ENCODE data around the gene NCF1.
"Not testable (repeated sequence)": the region's sequence is repeated elsewhere in the genome, so short reads cannot be mapped to it uniquely, and the experiment has no call there.

The NCF1 gene

GRCh38 chr7:74773760-74774750, at the start of gene NCF1:
Gene NCF1, plus strand, starts transcription at chr7:74774011. Its CDS starts 21 bp downstream, at chr7:74774032.
- not testable (repeated sequence) for H3K9me3 ChIP-seq (ENCODE audit: control insufficient read depth, insufficient read depth, low read length); H3K36me3 ChIP-seq (ENCODE audit: control insufficient read depth, insufficient read depth, low read length); H3K4me3 ChIP-seq (ENCODE audit: low read depth, low read length); H3K27ac ChIP-seq (ENCODE audit: low read depth, low read length); H3K27me3 ChIP-seq (ENCODE audit: control insufficient read depth, insufficient read depth, low read length); H3K9ac ChIP-seq (ENCODE audit: low read depth, low read length); H3K4me1 ChIP-seq (ENCODE audit: control insufficient read depth, insufficient read depth, low read length)

GRCh38 chr7:74725840-74726239, 48.0 kb upstream of the NCF1 start:
- H3K36me3 ChIP-seq (ENCODE audit: control insufficient read depth, insufficient read depth, low read length) = peaks cover 49% of the 10 kb centered on the region

DNA sequence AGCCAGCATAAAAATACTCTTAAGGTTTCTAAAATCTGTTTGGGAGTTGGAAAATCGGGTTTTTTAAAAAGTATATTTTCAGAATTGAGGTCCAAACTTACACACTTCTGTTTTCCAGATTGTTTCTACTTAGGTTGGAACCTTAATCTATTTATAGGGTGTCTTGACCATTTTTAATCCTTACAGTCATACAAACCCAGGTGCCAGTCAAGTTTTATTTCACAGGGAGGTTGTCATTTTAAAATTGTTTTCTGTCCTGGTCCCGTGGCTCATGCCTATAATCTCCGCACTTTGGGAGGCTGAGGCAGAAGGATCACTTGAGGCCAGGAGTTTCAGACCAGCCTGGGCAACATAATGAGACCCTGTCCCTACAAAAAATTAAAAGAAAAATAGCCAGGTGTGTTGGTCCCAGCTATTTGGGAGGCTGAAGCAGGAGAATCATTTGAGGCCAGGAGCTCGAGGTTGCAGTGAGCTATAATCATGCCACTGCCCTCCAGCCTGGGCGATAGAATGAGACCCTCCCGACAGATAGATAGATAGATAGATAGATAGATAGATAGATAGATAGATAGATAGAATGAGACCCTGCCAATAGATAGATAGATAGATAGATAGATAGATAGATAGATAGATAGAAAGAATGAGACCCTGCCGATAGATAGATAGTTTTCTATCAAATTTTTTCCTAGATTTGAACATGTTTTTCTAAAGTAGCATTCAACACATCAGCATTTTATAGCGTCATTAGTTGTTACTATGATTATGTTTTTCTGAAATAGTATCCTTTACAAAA, 47.3 kb upstream of the NCF1 start:
- Histone ChIP-seq H3K27me3 (ENCODE audit: control insufficient read depth, insufficient read depth, low read length) (no peaks in the 10 kb centered on the region), H3K4me1 (ENCODE audit: control insufficient read depth, insufficient read depth, low read length) (no peaks in the 10 kb centered on the region), H3K36me3 (ENCODE audit: control insufficient read depth, insufficient read depth, low read length) (peaks cover 42% of the 10 kb centered on the region), H3K9ac (ENCODE audit: low read depth, low read length) (no peak overlapping the region), H3K9me3 (ENCODE audit: control insufficient read depth, insufficient read depth, low read length) (no peaks in the 10 kb centered on the region), H3K4me3 (ENCODE audit: low read depth, low read length) (no peak overlapping the region), H3K27ac (ENCODE audit: low read depth, low read length) (no peak overlapping the region)

More at GRCh38 chr7:74725840-74726239, 48.0 kb upstream of the NCF1 start:
- Histone ChIP-seq H3K27me3 (ENCODE audit: control insufficient read depth, insufficient read depth, low read length) (no peaks in the 10 kb centered on the region), H3K9ac (ENCODE audit: low read depth, low read length) (no peak overlapping the region), H3K9me3 (ENCODE audit: control insufficient read depth, insufficient read depth, low read length) (no peaks in the 10 kb centered on the region), H3K27ac (ENCODE audit: low read depth, low read length) (no peak overlapping the region), H3K4me1 (ENCODE audit: control insufficient read depth, insufficient read depth, low read length) (no peaks in the 10 kb centered on the region), H3K4me3 (ENCODE audit: low read depth, low read length) (no peak overlapping the region)

DNA sequence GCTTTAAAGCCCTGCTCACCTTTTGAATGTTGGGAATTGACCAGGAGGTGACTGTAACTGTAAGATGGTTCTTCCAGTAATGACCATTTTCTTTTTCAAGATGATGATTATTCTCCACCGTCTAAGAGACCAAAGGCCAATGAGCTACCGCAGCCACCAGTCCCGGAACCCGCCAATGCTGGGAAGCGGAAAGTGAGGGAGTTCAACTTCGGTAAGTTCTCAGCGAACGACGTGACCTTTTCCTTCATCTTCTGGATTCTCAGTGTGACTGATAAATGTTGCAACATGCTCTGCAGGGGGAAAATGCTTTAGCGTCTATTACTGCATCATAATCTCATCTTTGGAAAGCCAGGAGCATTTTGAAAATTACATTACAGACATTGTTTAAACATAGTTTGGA, 45.1 kb upstream of the NCF1 start:
- not testable (repeated sequence) for H3K27ac ChIP-seq (ENCODE audit: low read depth, low read length); H3K27me3 ChIP-seq (ENCODE audit: control insufficient read depth, insufficient read depth, low read length); H3K4me1 ChIP-seq (ENCODE audit: control insufficient read depth, insufficient read depth, low read length); H3K4me3 ChIP-seq (ENCODE audit: low read depth, low read length); H3K9ac ChIP-seq (ENCODE audit: low read depth, low read length); H3K9me3 ChIP-seq (ENCODE audit: control insufficient read depth, insufficient read depth, low read length)
- peaks cover 27% of the 10 kb centered on the region for H3K36me3 ChIP-seq (ENCODE audit: control insufficient read depth, insufficient read depth, low read length)

DNA sequence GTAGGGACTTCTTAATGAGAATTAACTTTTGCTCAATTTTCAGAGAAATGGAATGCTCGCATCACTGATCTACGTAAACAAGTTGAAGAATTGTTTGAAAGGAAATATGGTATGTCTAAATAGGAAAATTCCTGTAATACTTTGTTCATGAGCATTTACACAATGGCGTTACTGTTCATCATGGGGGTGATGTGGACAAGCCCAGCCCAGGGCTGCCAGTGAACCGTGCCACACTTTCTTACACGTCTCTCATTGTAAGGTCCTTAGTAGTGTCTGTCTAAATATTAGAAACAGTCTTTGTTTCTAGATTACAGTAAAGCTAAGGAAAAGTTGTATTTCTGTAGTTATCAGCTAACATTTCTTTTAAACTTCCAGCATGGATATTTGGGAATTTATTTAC, 43.6 kb upstream of the NCF1 start:
- H3K27ac ChIP-seq (ENCODE audit: low read depth, low read length); H3K27me3 ChIP-seq (ENCODE audit: control insufficient read depth, insufficient read depth, low read length); H3K4me3 ChIP-seq (ENCODE audit: low read depth, low read length); H3K4me1 ChIP-seq (ENCODE audit: control insufficient read depth, insufficient read depth, low read length); H3K9ac ChIP-seq (ENCODE audit: low read depth, low read length); H3K9me3 ChIP-seq (ENCODE audit: control insufficient read depth, insufficient read depth, low read length): not testable (repeated sequence)
- H3K36me3 ChIP-seq (ENCODE audit: control insufficient read depth, insufficient read depth, low read length) = peaks cover 17% of the 10 kb centered on the region

- not testable (repeated sequence) for H3K9me3 ChIP-seq (ENCODE audit: control insufficient read depth, insufficient read depth, low read length); H3K4me1 ChIP-seq (ENCODE audit: control insufficient read depth, insufficient read depth, low read length); H3K27me3 ChIP-seq (ENCODE audit: control insufficient read depth, insufficient read depth, low read length); H3K27ac ChIP-seq (ENCODE audit: low read depth, low read length); H3K9ac ChIP-seq (ENCODE audit: low read depth, low read length); H3K36me3 ChIP-seq (ENCODE audit: control insufficient read depth, insufficient read depth, low read length); H3K4me3 ChIP-seq (ENCODE audit: low read depth, low read length)
Measured at GRCh38 chr7:74739974-74740703, 33.7 kb upstream of the NCF1 start.

GRCh38 chr7:74743936-74744557, 29.8 kb upstream of the NCF1 start:
- not testable (repeated sequence) for H3K27me3 ChIP-seq (ENCODE audit: control insufficient read depth, insufficient read depth, low read length); H3K9me3 ChIP-seq (ENCODE audit: control insufficient read depth, insufficient read depth, low read length); H3K4me1 ChIP-seq (ENCODE audit: control insufficient read depth, insufficient read depth, low read length); H3K27ac ChIP-seq (ENCODE audit: low read depth, low read length); H3K9ac ChIP-seq (ENCODE audit: low read depth, low read length); H3K4me3 ChIP-seq (ENCODE audit: low read depth, low read length); H3K36me3 ChIP-seq (ENCODE audit: control insufficient read depth, insufficient read depth, low read length)

DNA sequence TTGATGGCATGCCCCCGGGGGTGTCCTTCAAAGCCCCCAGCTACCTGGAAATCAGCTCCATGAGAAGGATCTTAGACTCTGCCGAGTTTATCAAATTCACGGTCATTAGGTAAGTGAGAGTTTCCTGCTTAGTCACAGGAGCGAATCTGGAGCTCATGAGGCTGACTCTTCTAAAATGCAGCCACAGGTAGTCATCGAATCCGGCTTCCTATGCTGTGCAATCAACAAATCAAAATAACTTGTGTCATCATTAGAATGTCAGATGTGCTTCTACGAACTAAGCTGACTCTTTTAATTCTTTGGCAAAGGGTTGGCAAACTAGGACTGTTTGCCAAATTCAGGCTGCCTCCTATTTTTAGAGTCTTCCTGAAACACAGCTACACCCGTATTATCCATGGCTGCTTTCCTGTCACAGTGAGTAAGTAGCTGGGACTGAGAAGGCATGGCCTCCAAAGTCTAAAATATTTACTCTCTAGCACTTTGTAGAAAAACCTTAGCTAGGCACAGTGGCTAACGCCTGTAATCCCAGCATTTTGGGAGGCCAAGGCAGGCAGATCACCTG, 19.8 kb upstream of the NCF1 start:
- not testable (repeated sequence) for H3K4me3 ChIP-seq (ENCODE audit: low read depth, low read length); H3K36me3 ChIP-seq (ENCODE audit: control insufficient read depth, insufficient read depth, low read length); H3K27me3 ChIP-seq (ENCODE audit: control insufficient read depth, insufficient read depth, low read length); H3K4me1 ChIP-seq (ENCODE audit: control insufficient read depth, insufficient read depth, low read length); H3K9ac ChIP-seq (ENCODE audit: low read depth, low read length); H3K27ac ChIP-seq (ENCODE audit: low read depth, low read length); H3K9me3 ChIP-seq (ENCODE audit: control insufficient read depth, insufficient read depth, low read length)

DNA sequence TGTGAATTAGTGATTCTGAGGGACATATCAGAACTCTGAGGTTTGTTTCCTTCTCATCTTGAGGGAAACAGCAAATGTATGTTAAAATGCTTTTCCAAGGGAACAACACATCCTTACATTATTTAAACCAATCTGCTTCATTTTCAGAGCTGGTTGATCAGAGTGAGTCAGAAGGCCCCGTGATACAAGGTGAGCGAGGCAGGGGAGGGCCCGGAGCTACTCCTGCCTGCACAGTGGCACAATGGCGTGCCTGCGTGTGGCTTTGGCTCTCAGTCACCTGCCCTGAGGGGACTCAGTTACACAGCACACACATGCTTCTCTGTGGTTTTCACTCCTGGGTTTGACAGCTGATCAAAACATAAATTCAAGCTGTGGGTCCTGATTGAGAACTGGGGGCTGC, 17.1 kb upstream of the NCF1 start:
- H3K27ac ChIP-seq (ENCODE audit: low read depth, low read length); H3K36me3 ChIP-seq (ENCODE audit: control insufficient read depth, insufficient read depth, low read length); H3K4me1 ChIP-seq (ENCODE audit: control insufficient read depth, insufficient read depth, low read length); H3K27me3 ChIP-seq (ENCODE audit: control insufficient read depth, insufficient read depth, low read length); H3K4me3 ChIP-seq (ENCODE audit: low read depth, low read length); H3K9ac ChIP-seq (ENCODE audit: low read depth, low read length); H3K9me3 ChIP-seq (ENCODE audit: control insufficient read depth, insufficient read depth, low read length): not testable (repeated sequence)

- not testable (repeated sequence) for H3K36me3 ChIP-seq (ENCODE audit: control insufficient read depth, insufficient read depth, low read length); H3K4me3 ChIP-seq (ENCODE audit: low read depth, low read length); H3K4me1 ChIP-seq (ENCODE audit: control insufficient read depth, insufficient read depth, low read length); H3K27me3 ChIP-seq (ENCODE audit: control insufficient read depth, insufficient read depth, low read length); H3K9ac ChIP-seq (ENCODE audit: low read depth, low read length); H3K27ac ChIP-seq (ENCODE audit: low read depth, low read length); H3K9me3 ChIP-seq (ENCODE audit: control insufficient read depth, insufficient read depth, low read length)
Measured at GRCh38 chr7:74758268-74758667, 15.5 kb upstream of the NCF1 start.
